Activated B cell treated with CpG ODN at 0.5 μM for 24 hours (primary cell): Measurements from ENCODE around the gene SUPT20H. TPM values are rescaled to one million over a fixed set of nuclear protein-coding genes. Genes with fewer than 3 reads are reported as not detected.

Experiments used
- ATAC-seq: fragments of 200-7000 bp; cut with Tn5 transposase; one replicate; pipeline ENCODE4 v1.10.0; 2021; ENCODE audit warnings: low read depth, mild to moderate bottlenecking, moderate library complexity
- CTCF ChIA-PET: fragments of 350-600 bp; sonication (Branson Sonifier 250); formaldehyde crosslinking; loops from one replicate; lab custom pipeline; 2021; ENCODE audit warnings: antibody characterized with exemption; lab: Charles Lee
- POLR2A ChIA-PET: fragments of 350-600 bp; sonication (Branson Sonifier 250); formaldehyde crosslinking; loops from one replicate; lab custom pipeline; 2021; ENCODE audit warnings: antibody characterized with exemption; lab: Charles Lee
- DNase-seq: peaks from one replicate; pipeline ENCODE4 v3.0.0; 2022
- H3K27ac Mint-ChIP-seq: one replicate; pipeline ENCODE4 v1.8.0; 2020; ENCODE audit warnings: mixed read lengths
- H3K27me3 Mint-ChIP-seq: one replicate; pipeline ENCODE4 v1.8.0; 2021; ENCODE audit warnings: mixed read lengths
- H3K36me3 Mint-ChIP-seq: one replicate; pipeline ENCODE4 v1.8.0; 2021; ENCODE audit warnings: low read depth, mixed read lengths
- H3K4me1 Mint-ChIP-seq: one replicate; pipeline ENCODE4 v1.8.0; 2021; ENCODE audit warnings: mixed read lengths
- H3K4me3 Mint-ChIP-seq: one replicate; pipeline ENCODE4 v1.8.0; 2020; ENCODE audit warnings: mild to moderate bottlenecking, mixed read lengths
- H3K9me3 Mint-ChIP-seq: one replicate; pipeline ENCODE4 v1.8.0; 2020; ENCODE audit warnings: mixed read lengths
- CTCF ChIP-seq: fragments of 200-600 bp; IDR thresholded peaks from one replicate; pipeline ENCODE4 v1.8.0; 2022; ENCODE audit warnings: antibody characterized with exemption, mild to moderate bottlenecking
- intact Hi-C: fragments of 100-400 bp; cut with micrococcal nuclease; formaldehyde crosslinking; loops from one replicate; pipeline ENCODE4 v1.15.1; 2024
- total RNA-seq: library from RNA; stranded (reverse); gene quantifications from 2 replicates; pipeline ENCODE4 v1.2.3, GENCODE V29; 2022

Gene SUPT20H
- total RNA-seq, 1 donor from 2014 or later = 66.6 TPM

- H3K4me1 Mint-ChIP-seq = no peaks in the 10 kb centered on the region
- H3K9me3 Mint-ChIP-seq = no peaks in the 10 kb centered on the region
- H3K4me3 Mint-ChIP-seq = no peak within 1 kb of the TSS
- no peaks in the 10 kb centered on the region for H3K36me3 Mint-ChIP-seq
- DNase-seq (no peak), ATAC-seq (no peak)
- no peaks in the 10 kb centered on the region for H3K27me3 Mint-ChIP-seq
- no peak for TF ChIP-seq CTCF
- H3K27ac Mint-ChIP-seq = no peak within 1 kb of the TSS
- intact Hi-C loops = no loop called here
- ChIA-PET CTCF (no interaction called here), POLR2A (no interaction called here)
These were observed 45.8 kb upstream of the SUPT20H start, which contains the start of gene CSNK1A1L for GRCh38 chr13:37105251-37105714. TSS of gene CSNK1A1L (minus strand) at chr13:37105664. CDS start at chr13:37105256, 408 bp downstream.

GRCh38 chr13:37102896-37103295 is 43.4 kb upstream of the SUPT20H start:
- TF ChIP-seq CTCF = no peak
- Mint-ChIP-seq H3K4me1 (no peaks in the 10 kb centered on the region), H3K27me3 (peaks cover 3% of the 10 kb centered on the region), H3K36me3 (no peaks in the 10 kb centered on the region), H3K4me3 (no peak overlapping the region), H3K27ac (no peak overlapping the region), H3K9me3 (no peaks in the 10 kb centered on the region)
- ChIA-PET CTCF (no interaction called here), POLR2A (no interaction called here)
- intact Hi-C loops = no loop called here
- no peak for ATAC-seq
- no peak for DNase-seq

GRCh38 chr13:37101201-37101600 is 41.7 kb upstream of the SUPT20H start:
- Mint-ChIP-seq H3K4me1 (no peaks in the 10 kb centered on the region), H3K27ac (no peak overlapping the region), H3K4me3 (no peak overlapping the region), H3K9me3 (no peaks in the 10 kb centered on the region), H3K36me3 (no peaks in the 10 kb centered on the region), H3K27me3 (peaks cover 3% of the 10 kb centered on the region)
- ChIA-PET POLR2A (no interaction called here), CTCF (no interaction called here)
- intact Hi-C loops = no loop called here
- DNase-seq (no peak), ATAC-seq (no peak)
- no peak for TF ChIP-seq CTCF

GRCh38 chr13:37100731-37101130 is 41.2 kb upstream of the SUPT20H start:
- Mint-ChIP-seq H3K36me3 (no peaks in the 10 kb centered on the region), H3K4me1 (no peaks in the 10 kb centered on the region), H3K27me3 (peaks cover 3% of the 10 kb centered on the region), H3K27ac (no peak overlapping the region), H3K4me3 (no peak overlapping the region), H3K9me3 (no peaks in the 10 kb centered on the region)
- intact Hi-C loops = no loop called here
- POLR2A ChIA-PET = no interaction called here
- ATAC-seq = no peak
- CTCF ChIA-PET = no interaction called here
- no peak for DNase-seq
- TF ChIP-seq CTCF = no peak

GRCh38 chr13:37097076-37097475 is 37.6 kb upstream of the SUPT20H start:
- H3K27ac Mint-ChIP-seq = no peak overlapping the region
- ChIA-PET POLR2A (no interaction called here), CTCF (no interaction called here)
- H3K4me3 Mint-ChIP-seq = no peak overlapping the region
- TF ChIP-seq CTCF = no peak
- H3K4me1 Mint-ChIP-seq = no peaks in the 10 kb centered on the region
- H3K9me3 Mint-ChIP-seq = no peaks in the 10 kb centered on the region
- intact Hi-C loops = no loop called here
- ATAC-seq (no peak), DNase-seq (no peak)
- no peaks in the 10 kb centered on the region for H3K36me3 Mint-ChIP-seq
- H3K27me3 Mint-ChIP-seq = peaks cover 9% of the 10 kb centered on the region
